Fibroblast of lung (primary cell): Measurements from ENCODE around the gene HBG1.

Source experiments
- CTCF ChIP-seq, 2 donors: IDR thresholded peaks in 1 of 2; conservative IDR thresholded peaks in 1 of 2; 1 replicate in 1 of 2; 2 replicates in 1 of 2; pipeline ENCODE4 v1.5.1; 2011 to 2012; ENCODE audit warnings: low read length in 2 of 2, control low read depth in 1 of 2, inconsistent platforms in 1 of 2, low read depth in 1 of 2, mild to moderate bottlenecking in 1 of 2
- EZH2 ChIP-seq: IDR thresholded peaks from 2 replicates; pipeline ENCODE4 v1.5.1; 2012; ENCODE audit warnings: low read length, control low read depth, mild to moderate bottlenecking; ENCODE audit errors: missing control alignments

DNA sequence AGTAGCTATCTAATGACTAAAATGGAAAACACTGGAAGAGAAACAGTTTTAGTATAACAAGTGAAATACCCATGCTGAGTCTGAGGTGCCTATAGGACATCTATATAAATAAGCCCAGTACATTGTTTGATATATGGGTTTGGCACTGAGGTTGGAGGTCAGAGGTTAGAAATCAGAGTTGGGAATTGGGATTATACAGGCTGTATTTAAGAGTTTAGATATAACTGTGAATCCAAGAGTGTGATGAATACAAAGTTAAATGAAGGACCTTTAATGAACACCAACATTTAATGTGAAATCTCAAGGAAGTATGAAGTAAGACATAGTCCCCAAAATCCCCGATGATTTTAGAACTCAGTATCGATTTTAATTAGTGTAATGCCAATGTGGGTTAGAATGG lies 12.2 kb downstream of the HBG1 start:
- no peak for TF ChIP-seq CTCF (conservative IDR thresholded peaks at IDR 0.05 in 1 of 2, IDR thresholded peaks at IDR 0.05 in 1 of 2; ENCODE audit: low read depth in 1 of 2, low read length in 2 of 2)
- no peak for TF ChIP-seq EZH2
